NT2/D1 (cell line): ENCODE results near the gene OS9.

Experiments
- SUZ12 ChIP-seq: IDR thresholded peaks from 2 replicates; pipeline ENCODE4 v1.6.1; 2011; ENCODE audit not compliant: insufficient read length, insufficient read depth; ENCODE audit errors: extremely low read depth
- YY1 ChIP-seq: IDR thresholded peaks from 2 replicates; pipeline ENCODE4 v1.6.1; 2011; ENCODE audit not compliant: insufficient read length, insufficient read depth
- ZNF274 ChIP-seq: IDR thresholded peaks from 2 replicates; pipeline ENCODE4 v1.6.1; 2011; ENCODE audit warnings: mild to moderate bottlenecking, low read depth, low read length

GRCh38 chr12:57741844-57742738, 48.2 kb downstream of the OS9 start:
- no peak for TF ChIP-seq SUZ12
- no peak for TF ChIP-seq ZNF274
- no peak for TF ChIP-seq YY1
